Glomerular endothelial cell (primary cell): ENCODE measurements around the gene SURF4. TPM values are rescaled to one million over a fixed set of nuclear protein-coding genes. Genes with fewer than 3 reads are reported as not detected.
"Not testable (repeated sequence)": the region's sequence is repeated elsewhere in the genome, so short reads cannot be mapped to it uniquely, and the experiment has no call there.

Source experiments
- DNase-seq: peaks from one replicate; pipeline ENCODE4 v3.0.0-alpha.2; 2011; ENCODE audit warnings: low read depth, low spot score; ENCODE audit errors: extremely low read depth
- total RNA-seq: library from RNA; depleted of rRNA; stranded (reverse); fragments of >200 nt; gene quantifications from 2 replicates; pipeline ENCODE4 v1.2.3, GENCODE V29; 2015

The SURF4 gene
- total RNA-seq, 1 donor from 2014 or later = 281 TPM

DNA sequence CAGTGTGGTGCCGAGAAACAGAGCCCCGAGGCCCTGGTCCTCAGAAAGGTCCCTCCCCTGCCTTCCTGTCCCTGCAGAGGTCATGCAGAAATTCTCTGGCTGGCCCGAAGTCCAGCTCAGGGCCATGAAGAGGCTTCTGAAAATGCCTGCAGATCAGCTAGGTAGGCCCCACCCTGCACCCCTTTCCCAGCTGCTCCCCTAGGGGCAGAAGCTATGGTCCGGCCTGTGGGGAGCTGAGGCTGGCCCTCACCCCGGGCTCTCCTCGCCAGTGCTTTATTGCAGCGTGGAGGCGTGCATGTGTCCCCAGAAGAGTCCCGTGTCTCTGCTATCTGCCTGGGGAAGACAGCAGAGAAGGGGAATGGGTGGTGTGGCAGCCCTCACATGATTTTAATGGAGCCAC is 22.0 kb upstream of the SURF4 start:
- no peak for DNase-seq

DNA sequence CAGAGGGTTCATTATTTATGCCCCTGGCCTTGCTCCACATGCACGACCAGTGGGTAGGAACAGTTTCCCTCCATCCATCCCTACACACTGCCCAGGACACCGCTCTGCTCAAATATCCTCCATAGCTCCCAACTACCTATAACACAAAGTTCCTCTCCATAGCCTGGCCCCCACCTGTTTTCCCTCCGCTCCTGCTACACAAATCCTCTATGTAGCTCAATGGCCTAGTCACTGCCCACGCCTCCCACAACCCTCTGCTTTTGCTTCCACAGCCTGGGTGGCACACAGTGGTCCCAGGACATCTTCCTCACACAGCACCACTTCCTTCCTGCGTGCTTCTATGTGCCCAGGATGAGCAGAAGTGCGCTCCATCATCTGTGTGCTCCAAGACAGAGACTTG is 21.5 kb upstream of the SURF4 start:
- no peak for DNase-seq

DNA sequence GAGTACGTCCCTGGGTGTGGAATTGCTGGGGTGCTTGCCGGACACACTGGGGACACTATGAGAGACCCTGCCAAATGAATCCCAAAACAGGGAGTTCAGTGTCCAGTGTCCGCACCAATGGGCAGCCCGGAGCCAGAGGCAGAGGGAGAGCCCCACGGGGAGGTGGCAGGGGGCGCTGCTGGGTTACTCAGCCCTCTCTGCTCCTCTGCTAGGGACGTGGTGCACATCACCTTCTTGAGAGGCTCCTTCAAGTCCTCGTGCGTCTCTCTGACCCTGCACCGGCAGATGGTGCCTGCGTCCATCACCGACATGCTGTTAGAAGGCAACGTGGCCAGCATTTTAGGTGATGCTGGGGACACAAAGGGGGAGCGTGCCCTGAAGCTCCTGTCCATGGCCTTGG is 21.1 kb upstream of the SURF4 start:
- DNase-seq = no peak

DNA sequence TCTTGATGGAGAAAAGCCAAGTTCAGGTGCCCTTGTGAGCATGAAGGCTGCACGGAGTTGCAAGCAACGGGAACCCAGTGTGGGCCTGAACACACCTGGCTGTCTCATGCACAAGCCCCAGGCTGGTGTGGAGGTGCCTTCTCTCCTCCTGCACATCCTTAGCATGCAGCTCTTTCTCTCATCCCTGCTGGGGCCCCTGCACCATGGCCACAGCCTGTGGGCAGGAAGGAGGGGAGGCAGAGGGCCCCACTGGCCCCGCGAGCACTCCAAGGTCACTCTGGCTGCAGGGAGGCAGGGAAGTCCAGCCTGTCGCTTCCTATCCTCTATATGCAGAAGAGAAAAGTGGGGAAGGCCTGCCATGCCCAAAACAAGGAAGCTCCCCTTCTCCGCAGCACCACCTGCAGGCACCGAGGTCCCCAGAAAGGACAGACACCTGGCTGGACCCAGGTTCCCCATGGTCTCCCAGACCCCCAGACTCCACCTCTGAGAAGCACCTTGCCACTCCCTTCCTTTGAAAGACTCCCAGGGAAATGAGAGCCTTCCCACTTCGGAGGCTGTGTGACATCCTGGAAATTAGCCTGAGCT is 18.9 kb upstream of the SURF4 start:
- DNase-seq = no peak

DNA sequence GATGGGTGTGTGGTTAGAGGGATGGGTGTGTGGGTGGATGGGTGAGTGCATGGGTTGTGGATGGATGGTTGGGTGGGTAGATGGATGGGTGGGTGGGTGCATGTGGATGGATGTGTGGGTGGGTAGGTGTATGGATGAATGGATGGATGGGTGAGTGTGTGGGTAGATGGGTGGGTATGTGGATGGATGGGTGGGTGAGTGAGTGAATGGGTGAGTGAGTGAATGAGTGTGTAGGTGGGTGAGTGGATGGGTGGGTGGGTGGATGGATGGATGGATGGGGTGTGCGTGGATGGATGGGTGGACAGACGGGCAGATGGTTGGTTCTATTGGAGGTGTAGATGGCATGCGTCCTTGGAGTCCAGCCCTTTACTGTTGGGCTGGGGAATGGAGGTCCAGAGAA is 17.5 kb upstream of the SURF4 start:
- no peak for DNase-seq

DNA sequence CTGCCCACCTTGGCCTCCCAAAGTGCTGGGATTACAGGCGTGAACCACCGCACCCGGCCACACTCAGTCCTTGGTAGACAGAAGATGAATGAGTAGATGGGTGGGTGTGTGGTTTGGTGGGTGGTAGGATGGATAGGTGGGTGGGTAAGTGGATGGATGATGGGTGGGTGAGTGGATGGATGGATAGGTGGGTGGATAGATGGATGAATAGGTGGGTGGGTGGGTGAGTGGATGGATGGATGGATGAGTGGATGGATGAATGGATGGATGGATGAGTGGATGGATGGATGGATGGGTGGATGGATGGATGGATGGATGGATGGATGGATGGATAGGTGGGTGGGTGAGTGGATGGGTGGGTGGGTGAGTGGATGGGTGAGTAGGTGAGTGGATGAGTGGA is 16.4 kb upstream of the SURF4 start:
- DNase-seq = not testable (repeated sequence)

DNA sequence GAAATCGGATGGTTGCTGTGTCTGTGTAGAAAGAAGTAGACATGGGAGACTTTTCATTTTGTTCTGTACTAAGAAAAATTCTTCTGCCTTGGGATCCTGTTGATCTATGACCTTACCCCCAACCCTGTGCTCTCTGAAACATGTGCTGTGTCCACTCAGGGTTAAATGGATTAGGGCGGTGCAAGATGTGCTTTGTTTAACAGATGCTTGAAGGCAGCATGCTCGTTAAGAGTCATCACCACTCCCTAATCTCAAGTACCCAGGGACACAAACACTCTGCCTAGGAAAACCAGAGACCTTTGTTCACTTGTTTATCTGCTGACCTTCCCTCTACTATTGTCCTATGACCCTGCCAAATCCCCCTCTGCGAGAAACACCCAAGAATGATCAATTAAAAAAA is 15.6 kb upstream of the SURF4 start:
- not testable (repeated sequence) for DNase-seq

DNA sequence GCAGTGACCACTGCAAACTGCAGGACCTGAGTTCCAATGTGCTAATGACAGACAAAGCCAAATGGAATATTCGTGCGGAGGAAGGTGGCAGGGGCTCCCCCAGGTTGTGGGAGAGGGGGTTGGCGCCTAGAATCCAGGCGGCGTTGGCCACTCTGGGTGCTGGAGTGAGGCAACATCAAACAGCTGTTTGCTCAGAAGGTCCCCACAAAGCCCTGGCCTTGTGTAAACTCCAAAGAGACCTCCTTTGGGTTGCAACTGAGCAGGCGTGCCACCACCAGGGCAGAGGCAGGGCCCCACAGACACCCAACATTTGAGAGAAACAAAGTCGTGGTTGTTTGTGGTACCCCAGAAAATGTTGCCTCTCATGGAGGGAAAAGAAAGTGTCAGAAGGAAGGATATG is 14.9 kb upstream of the SURF4 start:
- no peak for DNase-seq

DNA sequence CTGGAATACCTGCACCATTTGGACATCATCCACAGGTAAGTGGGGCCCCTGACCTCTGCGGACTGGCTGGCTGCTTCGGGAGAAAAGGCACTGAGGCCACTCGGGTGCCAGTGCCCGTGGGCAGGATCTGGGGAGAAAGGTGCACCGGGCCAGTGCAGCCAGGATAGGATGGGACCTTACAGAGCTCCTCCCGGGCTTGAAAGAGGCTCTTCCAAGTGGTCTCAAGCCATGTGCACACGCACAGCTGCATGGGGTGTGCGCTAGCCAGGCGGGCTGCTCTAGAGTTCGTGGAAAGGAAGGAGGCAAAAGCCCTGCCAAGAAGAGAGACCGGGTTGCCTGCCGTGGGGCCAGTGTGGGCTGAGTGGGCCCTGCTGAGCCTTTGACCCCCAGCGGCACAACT is 13.7 kb upstream of the SURF4 start:
- no peak for DNase-seq

DNA sequence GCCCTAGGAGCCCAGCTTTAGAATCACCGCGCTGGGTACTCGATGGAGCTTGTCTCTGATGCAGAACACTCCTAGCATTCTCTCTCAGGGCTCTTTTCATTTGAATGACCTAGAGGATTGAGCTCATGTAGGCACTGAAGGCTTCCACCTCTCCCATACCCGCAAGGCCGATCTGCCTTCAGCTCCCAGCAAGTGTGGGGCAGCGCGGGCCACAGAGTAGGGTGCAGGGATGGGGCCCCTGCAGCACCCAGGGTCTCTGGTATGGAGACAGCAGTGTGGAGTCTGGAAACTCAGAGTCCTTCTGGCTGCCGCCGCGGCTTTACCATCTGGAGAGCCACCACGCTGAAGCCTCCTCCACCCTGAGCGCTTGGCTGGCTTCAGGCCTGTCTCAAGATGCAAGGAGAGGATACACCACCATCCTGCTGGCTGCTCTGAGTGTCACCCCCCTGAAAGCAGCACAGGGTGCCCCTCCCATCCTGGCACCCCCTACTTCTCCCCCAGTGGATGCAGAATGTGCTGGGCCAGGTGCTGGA is 13.2 kb upstream of the SURF4 start:
- no peak for DNase-seq

DNA sequence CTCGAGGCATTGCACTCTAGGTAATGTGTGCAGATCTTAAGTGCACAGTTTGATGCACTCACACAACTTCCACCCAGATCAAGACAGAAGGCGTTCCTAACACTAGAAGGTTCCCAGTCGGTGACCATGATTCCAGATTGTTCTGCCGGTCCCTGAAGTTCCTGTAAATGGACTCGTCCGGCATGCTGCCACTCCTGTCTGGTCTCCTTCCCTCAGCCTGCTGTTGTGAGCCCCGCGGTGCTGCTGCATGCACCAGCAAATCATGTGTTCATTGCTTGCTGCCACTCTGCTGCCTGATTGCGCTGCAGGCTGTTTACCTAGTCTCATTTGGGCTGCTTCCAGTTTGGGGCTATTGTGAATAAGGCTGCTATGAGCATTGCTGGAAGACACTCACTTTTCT is 11.8 kb upstream of the SURF4 start:
- DNase-seq = no peak

DNA sequence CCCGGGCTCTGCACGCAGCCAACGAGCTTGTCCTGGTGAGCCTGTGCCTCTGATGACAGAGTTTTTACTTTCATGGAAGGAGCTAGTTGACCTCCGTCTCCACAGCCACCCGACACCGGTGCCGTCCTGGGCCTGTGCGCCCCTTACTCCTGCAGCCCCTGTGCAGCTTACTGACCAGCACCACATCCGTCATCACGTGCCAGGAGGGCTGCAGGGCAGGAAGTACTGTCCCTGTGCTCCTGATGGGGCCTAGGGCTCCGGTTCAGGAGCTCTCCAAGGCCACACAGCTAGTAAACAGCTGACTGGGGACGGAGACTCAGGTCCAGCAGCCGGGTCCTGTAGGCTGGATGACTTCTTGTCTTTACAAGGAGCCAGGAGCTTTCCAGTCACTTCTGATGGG is 10.5 kb upstream of the SURF4 start:
- DNase-seq = no peak

DNA sequence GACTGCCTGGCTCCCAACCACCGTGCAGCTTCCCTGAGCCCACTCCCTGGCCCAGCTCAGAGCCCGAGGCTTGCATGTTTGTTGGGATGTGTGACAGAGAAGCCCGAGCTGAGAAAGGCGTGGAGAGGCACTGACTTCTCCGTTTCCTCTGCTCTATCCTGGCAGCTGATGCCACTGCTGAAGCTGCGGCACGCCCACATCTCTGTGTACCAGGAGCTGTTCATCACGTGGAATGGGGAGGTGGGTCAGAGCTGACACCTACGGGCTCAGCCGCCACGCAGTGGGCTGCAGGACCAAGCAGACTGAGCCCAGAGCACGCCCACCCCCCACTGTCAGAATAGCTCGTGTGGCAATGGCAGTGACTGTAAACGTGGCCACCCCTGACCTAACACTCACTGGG is 9.6 kb upstream of the SURF4 start:
- DNase-seq = no peak

DNA sequence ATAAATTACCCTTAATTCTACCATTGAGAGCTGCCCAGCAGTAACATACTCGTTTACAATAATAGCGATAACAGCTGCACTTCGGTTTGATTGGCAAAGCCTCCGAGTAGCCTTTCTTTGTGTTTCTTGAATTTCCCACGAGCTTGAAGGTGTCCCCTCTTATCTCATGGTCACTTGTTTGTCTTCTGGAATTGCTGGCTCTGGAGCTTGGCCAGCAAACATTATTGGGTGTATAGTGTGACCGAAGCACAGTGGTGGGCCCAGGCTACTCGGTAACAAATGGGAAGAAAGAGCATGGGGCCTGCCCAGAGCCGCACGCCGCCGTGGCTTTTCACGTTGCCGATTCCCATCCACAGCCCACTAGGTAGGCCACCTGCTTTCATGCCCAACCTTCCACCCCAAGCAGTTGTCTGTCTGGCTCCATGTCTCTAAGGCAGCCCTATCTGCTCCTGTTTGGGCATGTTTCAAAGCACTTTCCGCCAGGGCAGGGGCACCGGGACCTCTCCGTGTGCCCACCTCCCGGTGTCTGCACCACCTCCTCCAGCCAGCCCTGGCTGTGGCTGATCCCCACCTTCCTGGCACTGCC is 9.0 kb upstream of the SURF4 start:
- no peak for DNase-seq

DNA sequence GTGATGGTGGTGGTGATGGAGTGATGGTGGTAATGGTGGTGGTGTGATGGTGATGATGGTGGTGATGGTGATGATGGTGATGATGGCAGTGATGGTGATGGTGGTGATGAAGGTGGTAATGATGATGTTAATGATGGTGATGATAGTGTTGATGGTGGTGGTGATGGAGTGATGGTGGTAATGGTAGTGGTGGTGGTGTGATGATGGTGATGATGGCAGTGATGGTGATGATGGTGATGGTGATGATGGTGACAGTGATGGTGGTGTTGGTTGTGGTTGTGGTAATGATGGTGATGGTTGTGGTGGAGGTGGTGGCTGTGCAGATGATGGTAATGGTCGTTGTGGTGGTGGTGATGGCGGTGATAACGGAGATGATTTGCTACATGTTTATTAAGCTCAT is 7.6 kb upstream of the SURF4 start:
- DNase-seq = no peak

DNA sequence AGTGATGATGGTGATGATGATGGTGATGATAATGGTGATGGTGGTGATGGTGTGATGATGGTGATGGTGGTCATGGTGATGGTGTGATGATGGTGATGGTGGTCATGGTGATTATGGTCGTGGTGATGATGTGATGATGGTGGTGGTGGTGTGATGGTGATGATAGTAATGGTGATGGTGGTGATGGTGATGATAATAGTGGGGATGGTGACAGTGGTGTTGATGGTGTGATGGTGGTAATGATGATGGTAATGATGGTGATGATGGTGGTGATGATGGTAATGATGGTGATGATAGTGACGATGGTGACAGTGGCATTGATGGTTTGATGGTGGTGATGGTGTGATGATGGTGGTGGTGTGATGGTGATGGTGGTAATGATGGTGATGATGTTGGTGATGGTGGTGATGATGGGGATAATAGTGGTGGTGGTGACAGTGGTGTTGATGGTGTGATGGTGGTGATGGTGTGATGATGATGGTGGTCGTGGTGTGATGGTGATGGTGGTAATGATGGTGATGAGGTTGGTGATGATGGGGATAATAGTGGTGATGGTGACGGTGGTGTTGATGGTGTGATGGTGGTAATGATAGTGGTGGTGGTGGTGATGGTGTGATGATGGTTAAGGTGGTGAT is 6.8 kb upstream of the SURF4 start:
- DNase-seq = no peak

DNA sequence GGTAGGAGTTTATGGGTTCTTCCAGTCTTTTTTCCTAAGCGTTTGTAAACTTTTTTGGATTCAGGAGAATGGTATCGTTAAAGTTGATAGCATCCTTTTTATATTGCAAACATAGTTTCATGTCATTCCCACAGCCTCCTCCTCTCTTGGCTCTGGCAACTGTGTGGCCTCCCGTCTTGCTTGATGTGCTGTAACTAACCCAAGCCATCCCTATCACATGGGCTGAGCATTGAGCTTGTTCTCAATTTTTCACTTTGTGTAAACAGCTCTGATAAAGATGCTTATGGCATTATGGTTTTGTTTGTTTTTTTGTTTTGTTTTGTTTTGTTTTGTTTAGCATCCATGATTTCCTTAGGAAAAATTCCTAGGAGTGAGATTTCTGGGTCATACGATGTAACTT is 4.9 kb upstream of the SURF4 start:
- DNase-seq = no peak

DNA sequence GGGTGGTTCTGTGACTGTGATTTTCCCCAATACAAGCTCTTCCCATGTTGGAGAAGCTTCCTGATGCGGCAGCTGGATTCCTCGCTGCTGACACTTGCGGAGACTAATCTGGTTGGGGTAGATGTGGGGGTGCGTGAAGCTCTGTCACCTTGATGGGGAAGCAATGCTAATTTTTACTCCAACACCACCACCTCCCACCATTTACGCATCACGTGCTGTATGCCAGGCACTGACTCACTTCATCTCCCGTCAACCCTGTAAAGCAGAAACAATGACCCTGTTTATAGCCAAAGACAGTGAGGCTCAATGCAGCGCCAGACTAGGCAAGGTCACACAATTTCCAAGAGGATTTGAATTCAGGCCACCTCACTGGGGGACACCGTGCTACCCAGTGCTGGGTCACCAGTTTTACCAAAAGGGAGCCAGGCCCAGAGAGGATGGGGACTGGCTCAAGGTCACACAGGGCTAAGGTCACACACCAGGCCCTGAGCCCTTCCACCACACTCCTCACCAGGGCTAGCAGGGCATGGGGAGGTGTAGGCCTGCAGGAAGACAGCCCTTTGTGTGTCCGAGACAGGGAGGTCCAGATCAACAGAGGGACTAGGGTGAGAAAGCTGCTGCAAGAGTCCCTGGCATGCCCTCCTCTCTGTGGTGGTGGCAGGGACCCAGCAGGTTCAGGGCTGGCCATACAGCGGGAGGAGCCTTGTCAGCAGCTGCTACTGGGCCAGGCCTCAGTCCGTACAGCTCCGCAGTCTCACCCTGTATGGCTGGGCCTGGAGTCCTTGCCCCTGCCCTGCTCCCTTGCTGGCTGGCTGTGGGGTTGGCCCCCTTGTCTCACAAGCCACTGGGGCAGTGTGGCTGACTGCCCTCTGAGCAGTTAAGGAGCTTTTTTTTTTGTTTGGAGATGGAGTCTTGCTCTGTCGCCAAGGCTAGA is 3.6 kb upstream of the SURF4 start:
- DNase-seq = no peak

DNA sequence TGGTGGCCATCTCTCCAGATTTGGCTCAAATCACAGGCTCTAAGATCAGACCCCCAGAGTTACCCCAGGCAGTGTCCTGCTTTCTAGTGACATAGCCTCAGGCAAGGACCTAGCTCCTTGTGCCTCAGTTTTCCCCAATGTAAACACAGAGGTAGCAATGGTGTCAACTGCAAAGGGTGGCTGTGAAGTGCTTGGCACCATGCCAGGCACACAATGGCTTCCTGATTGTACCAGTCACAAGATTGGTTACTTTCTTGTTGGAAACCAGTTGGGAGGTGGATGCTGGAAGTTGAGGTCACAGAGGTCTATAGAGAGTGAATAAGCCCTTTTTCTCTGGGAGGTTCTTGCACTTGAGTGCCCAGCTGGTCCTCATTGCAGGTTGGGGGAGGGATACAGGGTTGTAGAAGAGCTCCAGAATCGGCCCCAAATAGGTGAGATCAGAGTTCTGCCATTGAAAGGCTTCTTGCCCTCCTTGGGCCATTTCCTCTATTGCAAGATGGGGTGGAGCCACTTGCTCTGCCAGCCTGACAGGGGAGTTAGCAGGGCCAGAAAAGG is 2.6 kb upstream of the SURF4 start:
- no peak for DNase-seq

DNA sequence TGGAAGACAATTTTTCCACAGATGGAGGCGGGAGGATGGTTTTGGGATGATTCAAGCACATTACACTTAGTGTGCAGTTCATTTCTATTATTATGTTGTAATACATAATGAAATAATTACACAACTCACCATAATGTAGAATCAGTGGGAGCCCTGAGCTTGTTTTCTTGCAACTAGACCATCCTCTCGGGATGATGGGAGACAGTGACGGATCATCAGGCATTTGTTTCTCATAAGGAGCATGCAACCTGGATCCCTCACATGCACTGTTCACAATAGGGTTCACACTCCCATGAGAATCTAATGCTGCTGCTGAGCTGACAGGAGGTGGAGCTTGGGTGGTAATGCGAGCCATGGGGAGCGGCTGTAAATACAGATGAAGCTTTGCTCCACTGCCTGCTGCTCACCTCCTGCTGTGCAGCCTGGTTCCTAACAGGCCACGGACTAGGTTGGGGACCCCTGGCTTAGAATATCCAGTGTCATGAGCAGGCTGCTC is 1.9 kb upstream of the SURF4 start:
- DNase-seq = no peak

DNA sequence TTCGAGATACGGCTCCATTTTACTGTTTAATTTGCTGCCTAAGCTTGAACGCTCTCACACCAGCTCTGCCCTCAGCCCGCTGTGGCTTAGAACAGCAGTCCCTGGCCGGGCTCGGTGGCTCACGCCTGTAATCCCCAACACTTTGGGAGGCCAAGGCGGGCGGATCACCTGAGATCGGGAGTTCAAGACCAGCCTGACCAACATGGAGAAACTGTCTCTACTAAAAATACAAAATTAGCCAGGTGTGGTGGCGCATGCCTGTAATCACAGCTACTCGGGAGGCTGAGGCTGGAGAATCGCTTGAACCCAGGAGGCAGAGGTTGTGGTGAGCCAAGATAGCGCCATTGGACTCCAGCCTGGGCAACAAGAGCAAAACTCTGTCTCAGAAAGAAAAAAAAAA is 1.4 kb upstream of the SURF4 start:
- DNase-seq = not testable (repeated sequence)
